Measurements from ENCODE around the gene TACC2.
"Not testable (repeated sequence)": the region's sequence is repeated elsewhere in the genome, so short reads cannot be mapped to it uniquely, and the experiment has no call there.

The TACC2 gene

GRCh38 chr10:122057841-122058413 is 69.0 kb downstream of the TACC2 start:
- DNase-seq (ENCODE audit: low read depth in 2 of 2), result no peak

- no peak for DNase-seq (ENCODE audit: low read depth in 2 of 2)
Measured at GRCh38 chr10:122060250-122060649, 71.3 kb downstream of the TACC2 start.

- DNase-seq (ENCODE audit: low read depth in 2 of 2), result no peak
Measured at GRCh38 chr10:122062831-122063674, 74.1 kb downstream of the TACC2 start.

GRCh38 chr10:122066337-122066939 is 77.5 kb downstream of the TACC2 start:
- DNase-seq (ENCODE audit: low read depth in 2 of 2), result not testable (repeated sequence)

GRCh38 chr10:122068844-122069243 is 79.9 kb downstream of the TACC2 start:
- no peak for DNase-seq (ENCODE audit: low read depth in 2 of 2)

- DNase-seq (ENCODE audit: low read depth in 2 of 2), result no peak
Measured at GRCh38 chr10:122072491-122072890, 83.5 kb downstream of the TACC2 start.

- no peak for DNase-seq (ENCODE audit: low read depth in 2 of 2)
Measured at GRCh38 chr10:122073508-122073907, 84.5 kb downstream of the TACC2 start.

GRCh38 chr10:122075171-122075570 is 86.2 kb downstream of the TACC2 start:
- no peak for DNase-seq (ENCODE audit: low read depth in 2 of 2)

- DNase-seq (ENCODE audit: low read depth in 2 of 2), result not testable (repeated sequence)
Measured at GRCh38 chr10:122075876-122076275, 86.9 kb downstream of the TACC2 start.

GRCh38 chr10:122077311-122077875 is 88.4 kb downstream of the TACC2 start:
- no peak for DNase-seq (ENCODE audit: low read depth in 2 of 2)

GRCh38 chr10:122078326-122078725 is 89.4 kb downstream of the TACC2 start:
- DNase-seq (ENCODE audit: low read depth in 2 of 2), result no peak

GRCh38 chr10:122078965-122079795 is 90.2 kb downstream of the TACC2 start:
- no peak for DNase-seq (ENCODE audit: low read depth in 2 of 2)

- DNase-seq (ENCODE audit: low read depth in 2 of 2), result no peak
Measured at GRCh38 chr10:122082616-122083477, 93.9 kb downstream of the TACC2 start.

- DNase-seq (ENCODE audit: low read depth in 2 of 2), result no peak
Measured at GRCh38 chr10:122083478-122084025, 94.6 kb downstream of the TACC2 start.

GRCh38 chr10:122084286-122085041 is 95.5 kb downstream of the TACC2 start:
- no peak for DNase-seq (ENCODE audit: low read depth in 2 of 2)

GRCh38 chr10:122085423-122085911 is 96.5 kb downstream of the TACC2 start:
- no peak for DNase-seq (ENCODE audit: low read depth in 2 of 2)

- DNase-seq (ENCODE audit: low read depth in 2 of 2), result no peak
Measured at GRCh38 chr10:122086416-122087240, 97.7 kb downstream of the TACC2 start.

GRCh38 chr10:122087436-122087835 is 98.5 kb downstream of the TACC2 start:
- DNase-seq (ENCODE audit: low read depth in 2 of 2), result no peak

Measured in activated CD8-positive, alpha-beta memory T cell treated with anti-CD3 and anti-CD28 coated beads for 4 hours (primary cell).